HG03469 (cell line): ENCODE data around the gene CFAP77.

Experiments used
- ATAC-seq: cut with Tn5 transposase; IDR thresholded peaks from one replicate; pipeline ENCODE4 v1.9.1; 2021; ENCODE audit warnings: mild to moderate bottlenecking, moderate library complexity, moderate number of reproducible peaks; ENCODE audit not compliant: unreplicated experiment

Gene CFAP77

DNA sequence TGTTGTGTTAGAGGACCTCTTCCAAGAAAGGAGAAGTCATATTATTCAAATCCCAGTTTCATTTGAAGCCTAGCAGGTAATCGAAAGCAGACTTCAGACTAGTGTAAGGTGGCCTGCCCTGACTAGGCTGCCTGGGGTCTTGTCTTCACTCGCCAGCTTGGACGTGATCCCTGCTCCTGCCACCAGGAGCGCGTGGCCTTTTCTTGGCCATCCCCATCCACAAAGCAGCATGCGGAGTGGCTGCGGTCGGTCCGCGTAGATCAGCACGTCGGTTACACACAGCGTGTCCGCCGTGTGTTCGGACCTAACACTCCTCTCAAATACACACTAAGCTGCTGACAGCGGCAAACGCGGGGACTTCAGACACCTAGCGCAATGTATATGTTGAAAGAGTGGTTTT, 37.3 kb downstream of the CFAP77 start:
- ATAC-seq: no peak

DNA sequence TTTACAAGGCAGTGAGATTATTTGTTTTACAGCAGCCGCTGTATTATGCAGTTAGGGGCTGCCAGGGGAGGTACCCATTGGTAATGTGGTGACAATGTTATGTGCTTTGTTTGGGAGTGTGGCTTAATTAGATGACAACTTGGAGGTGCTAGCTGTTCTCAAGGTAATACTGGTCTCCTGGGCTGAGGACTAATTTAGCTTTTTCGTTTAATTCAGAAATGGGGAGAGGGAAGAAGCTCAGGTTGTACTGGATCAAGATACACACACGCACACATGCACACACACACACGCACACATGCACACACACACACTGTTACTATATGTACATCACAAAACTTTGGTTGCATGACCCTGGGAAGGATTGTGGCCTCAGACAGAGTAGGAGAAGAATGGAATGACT, 37.9 kb downstream of the CFAP77 start:
- ATAC-seq: no peak

DNA sequence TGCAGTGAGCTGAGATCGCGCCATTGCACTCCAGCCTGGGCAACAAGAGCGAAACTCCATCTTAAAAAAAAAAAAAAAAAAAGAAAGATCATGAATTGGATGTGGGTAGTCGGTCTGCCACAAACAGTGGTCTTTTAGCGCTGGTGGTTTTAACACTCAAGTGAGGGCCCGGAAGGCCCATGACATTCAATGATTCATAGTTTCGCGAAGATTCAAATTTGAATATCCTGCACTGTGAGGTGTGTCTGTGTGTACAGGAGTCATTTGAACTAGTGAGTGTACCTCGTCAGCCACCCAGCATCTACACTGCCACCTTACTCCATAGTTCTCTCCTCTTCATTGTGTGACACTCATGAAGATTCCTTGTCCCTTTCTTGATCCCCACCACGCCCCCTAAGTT, 41.3 kb downstream of the CFAP77 start:
- ATAC-seq: no peak

DNA sequence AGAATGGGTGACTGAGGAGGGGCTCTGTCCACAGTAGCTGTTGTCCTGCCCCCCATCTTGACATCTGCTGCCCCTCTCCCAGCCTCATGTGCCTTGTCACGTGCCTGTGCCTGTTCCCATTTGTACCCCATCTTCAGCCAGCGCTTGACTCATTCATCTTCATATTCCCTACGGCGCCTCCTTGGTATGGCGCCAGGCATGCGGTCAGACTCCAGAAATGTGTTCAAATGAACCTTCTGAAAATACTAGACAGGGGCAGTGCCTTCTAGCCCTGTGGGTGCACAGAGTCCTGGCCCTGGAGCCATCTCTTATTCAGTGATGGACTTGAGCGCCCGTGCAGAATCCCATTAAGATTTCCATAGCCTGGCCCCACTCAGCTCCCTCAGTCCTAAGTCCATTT, 46.2 kb downstream of the CFAP77 start:
- ATAC-seq: no peak

DNA sequence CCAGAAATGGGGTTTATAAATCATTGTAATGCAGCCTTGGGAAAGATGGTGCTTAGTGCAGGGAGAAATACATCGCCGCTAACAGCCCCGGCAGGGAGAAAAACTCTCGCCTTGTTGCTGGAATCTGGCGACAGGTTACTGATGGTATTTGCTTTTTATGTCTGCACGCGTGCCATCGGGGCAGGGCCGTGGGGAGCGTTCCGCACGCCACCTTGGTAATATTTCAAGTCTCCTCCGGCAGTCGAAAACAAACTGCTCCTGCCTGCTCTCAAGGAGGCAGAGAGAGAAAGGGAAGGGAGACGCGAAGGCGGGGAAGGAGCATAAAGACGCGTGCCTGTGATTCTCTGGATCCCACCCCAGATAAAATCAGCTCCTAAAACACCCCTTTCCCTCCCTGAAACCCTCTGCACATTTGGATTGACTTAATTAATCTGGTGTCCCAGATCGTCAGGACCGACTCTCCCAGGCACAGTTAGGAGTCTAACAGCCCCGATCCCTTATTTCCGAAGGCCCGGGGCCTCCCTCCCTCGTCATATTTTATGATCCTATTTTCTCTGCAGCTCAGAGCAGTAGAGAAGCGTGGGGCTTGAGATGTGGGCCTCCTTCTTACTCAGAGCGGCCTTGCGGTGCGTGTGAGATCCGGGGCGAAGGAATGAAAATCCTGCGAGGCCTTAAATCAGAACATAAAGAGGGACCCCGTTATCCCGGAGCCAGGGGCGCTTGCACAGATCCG, 47.7 kb downstream of the CFAP77 start:
- ATAC-seq: no peak

DNA sequence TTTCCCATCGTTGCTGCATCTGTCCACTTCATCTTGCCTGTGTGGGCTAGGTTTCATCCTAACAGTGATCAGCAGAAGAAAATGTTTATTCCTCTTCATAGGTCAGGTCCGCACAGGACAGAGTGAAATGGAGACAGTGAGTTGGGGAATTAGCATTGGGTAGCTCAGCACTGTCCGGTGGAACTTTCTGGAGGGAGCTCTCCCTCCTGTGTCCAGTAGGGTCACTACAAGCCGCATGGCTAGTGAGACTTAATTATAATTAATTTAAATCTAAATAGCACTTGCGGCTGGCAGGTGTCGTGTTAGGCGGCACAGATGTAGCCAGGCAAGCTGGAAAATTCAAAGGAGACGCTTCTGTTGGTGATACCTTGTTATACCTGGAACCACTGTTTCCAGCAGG, 48.4 kb downstream of the CFAP77 start:
- no peak for ATAC-seq

DNA sequence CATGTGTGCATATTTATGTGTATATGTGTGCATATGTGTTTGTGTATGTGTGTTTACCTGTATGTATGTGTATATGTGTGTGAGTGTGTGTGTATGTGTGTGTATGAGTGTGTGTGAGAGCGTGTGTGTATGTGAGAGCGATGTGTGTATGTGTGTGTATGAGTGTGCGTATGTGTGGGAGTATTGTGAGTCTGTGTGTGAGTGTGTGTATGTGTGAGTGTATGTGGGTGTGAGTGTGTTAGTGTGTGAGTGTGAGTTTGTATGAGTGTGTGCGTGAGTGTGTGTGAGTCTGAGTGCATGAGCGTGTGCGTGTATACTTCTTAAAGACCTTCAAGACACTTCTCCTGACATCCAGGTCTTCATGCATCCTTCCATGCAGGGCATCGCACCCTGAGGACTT, 49.6 kb downstream of the CFAP77 start:
- no peak for ATAC-seq

DNA sequence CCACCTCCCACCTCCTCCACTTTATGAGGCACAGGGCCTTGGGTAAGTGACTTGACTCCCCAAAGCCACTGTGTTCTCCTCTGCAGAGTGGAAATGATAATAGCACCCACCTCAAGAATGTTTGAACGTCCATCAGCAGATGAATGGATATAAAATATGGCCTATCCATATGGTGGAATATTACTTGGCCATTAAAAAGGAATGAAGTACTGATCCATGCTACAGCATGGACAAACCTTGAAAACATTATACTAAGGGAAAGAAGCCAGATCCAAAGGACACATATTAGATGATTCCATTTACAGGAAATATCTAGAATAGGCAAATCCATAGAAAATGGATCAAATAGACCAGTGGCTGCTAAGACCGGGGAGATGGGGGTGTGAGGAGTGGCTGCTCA, 50.2 kb downstream of the CFAP77 start:
- no peak for ATAC-seq

DNA sequence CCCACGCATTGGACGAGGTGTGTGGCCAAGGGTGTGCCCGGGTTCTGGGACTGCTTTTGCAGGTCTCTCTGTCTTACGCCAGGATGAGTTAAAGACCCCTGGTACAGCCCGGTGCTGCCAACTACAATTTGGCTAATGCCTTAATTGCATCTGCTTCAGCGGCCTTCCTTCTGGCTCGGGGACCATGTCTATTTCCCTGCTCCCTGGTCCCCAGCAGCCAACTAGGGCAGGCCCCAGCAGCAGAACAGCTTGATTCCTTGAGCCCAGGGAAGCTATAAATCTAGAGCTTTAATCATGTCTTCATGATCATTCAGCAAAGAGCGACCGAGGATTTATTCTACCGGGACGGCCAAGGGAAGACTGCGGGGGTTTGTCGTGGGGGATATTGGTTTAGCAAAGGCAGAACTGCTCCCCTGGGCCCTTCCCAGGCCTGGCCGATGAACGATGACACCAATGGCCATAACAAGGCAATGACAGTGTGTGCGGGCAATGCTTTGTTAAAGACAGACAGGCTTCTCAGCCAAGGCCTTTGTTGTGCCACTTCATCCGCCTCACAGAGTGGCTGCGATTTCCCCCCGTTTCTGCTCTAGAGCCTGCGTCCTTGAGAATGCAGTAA, 51.4 kb downstream of the CFAP77 start:
- ATAC-seq: no peak

DNA sequence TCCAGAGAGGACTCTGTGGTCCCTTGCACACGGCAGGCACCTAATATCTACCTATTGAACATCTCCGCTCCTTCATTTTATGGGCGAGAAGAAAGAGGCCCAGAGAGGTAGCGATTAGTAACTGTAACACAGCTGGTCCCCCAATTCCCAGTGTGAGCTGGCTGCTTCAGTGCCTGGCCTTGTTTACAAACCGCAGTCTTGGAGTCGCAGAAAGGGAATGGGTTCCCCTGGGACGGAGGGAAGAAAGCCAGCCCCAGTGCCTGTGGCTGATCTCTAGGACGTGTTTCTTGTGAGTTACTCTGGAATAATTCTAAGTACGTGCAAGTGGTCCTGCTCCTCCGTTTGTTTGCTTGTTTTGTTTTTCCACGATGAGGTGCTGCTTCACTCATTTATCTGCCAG, 52.0 kb downstream of the CFAP77 start:
- no peak for ATAC-seq

DNA sequence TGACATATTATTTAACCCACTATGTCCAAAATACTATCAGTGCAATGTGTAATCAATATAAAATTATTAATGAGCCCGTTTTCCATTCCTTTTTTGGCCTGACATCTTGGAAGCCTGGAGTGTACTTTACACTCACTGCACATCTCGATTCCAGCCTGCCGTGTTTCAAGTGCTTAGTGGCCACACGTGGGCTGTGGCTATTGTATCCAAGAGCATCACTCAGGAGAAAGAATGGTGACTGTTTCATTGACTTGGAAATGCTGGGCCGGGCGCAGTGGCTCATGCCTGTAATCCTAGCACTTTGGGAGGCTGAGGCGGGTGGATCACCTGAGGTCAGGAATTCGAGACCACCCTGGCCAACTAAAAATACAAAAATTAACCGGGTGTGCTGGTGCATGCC, 54.5 kb downstream of the CFAP77 start:
- no peak for ATAC-seq

DNA sequence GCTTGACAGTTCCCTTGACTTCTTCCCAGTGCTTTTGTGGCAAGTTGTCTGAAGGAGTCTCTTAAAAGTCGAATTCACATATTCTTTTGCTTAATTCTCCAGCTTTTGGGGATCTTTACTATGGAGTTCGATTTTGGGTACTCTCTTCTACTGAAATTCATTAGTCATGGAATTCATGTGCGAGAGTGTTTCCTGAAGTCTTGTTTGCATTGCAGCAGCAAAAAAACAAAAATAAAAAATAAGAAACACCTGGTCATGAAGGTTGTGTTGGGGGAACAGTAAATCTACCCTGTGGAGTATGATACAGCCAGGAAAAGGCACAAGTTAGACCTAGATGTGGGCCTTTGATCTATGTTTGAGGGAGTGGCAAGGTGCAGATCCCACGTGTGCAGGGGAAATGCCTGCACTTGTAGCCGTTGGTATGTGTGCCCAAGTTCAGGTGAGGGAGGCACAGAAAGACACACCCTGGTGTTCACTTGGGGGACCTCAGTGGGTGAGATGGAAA, 55.2 kb downstream of the CFAP77 start:
- no peak for ATAC-seq

DNA sequence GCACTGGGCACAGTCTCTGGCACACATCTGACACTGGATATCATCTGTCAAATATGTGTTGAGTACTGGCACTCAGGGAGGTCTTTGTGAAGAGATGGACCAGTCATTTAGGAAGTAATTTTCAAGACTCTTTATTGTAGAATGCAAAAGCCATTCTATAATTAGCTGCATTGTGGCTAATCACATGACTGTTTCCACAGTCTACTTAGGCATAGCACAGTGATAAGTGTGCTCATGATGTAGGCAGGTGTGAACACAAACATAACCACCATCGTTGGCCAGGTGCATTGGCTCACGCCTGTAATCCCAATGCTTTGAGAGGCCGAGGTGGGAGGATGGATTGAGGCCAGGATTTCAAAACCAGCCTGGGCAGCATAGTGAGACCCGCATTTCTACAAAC, 62.2 kb downstream of the CFAP77 start:
- ATAC-seq: no peak

DNA sequence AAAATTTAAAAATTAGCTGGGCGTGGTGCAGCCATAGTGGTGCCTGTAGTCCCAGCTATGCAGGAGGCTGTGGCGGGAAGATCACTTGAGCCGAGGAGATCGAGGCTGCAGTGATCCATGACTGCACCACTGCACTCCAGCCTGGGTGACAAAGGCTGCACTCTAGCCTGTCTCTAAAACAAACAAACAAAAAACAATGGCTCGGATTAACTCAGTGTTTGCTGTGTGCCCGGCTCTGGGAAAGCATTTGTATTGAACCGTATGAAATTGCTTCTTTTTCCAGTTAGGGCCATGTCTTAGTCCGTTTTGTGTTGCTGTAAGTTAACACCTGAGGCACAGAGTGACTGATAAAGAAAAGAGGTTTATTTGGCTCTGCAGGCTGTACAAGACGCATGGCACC, 62.6 kb downstream of the CFAP77 start:
- ATAC-seq: no peak

DNA sequence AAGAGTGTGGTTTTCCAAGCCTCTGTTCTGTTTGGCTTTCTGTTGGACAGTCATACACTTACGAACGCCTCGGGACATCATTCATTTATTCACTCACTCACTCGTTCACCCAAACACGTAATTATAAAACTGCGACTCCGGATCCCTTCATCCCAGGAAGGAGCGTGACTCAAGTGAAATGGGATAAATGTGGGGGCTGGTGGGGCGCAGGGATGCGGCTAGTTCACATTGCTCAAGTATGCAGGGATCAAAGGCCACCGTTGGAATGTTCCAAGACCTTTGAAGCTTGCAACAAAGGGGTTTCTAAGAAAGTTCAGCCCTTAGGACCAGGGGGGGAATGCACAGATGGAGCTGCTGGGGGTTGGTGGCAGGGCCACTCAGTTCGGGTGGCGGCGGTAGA, 64.2 kb downstream of the CFAP77 start:
- no peak for ATAC-seq

DNA sequence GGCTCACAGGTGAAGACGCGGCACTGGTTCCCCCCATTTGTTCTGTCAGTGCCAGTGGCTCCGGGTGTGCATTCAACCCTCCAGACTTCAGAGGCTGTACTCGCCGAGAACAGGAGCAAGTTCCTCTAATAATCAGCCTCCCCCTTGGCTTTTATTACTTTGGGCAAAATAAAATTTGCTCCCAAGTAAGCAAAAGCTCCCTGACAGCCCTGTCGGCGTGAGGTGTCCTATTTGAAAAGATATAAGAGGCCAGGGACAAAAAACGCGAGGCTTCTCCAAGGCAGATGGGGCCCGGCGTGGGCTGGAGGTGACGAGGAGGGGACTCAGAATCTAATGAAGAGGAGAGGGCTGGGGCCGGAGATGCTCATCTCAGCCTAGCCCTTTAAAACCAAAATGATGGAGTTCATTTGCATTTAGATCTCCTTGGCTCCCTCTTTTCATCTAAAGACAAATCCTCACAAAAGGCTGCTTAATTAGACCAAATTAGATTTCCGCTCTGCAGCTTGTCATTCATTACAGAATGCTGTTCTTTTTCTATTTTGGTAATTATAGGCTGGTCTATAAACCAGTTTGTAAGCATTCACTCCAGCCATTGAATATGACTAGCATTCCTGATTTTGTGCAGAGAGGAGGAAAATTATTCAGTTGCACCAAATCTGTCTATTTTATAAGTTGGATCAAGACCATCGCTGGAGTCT, 68.5 kb downstream of the CFAP77 start:
- no peak for ATAC-seq

DNA sequence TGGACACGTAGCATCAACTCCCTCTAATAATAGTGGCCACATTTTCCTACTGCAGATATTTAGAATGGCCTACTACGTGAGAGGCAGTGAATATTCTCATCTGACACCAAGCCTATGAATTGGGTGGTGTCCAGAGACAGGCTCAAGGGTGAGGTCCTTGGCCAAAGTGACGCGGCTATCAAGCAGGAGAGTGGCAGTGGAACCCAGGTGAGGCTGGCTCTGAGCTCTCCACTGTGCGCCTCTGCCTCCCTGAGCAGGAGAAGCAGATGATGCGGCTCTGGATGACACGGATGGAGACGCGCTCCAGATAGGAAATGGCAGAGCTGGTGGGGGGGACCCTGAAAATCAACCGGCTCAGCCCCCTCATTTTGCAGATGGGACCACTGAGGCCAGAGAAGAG, 69.7 kb downstream of the CFAP77 start:
- no peak for ATAC-seq

DNA sequence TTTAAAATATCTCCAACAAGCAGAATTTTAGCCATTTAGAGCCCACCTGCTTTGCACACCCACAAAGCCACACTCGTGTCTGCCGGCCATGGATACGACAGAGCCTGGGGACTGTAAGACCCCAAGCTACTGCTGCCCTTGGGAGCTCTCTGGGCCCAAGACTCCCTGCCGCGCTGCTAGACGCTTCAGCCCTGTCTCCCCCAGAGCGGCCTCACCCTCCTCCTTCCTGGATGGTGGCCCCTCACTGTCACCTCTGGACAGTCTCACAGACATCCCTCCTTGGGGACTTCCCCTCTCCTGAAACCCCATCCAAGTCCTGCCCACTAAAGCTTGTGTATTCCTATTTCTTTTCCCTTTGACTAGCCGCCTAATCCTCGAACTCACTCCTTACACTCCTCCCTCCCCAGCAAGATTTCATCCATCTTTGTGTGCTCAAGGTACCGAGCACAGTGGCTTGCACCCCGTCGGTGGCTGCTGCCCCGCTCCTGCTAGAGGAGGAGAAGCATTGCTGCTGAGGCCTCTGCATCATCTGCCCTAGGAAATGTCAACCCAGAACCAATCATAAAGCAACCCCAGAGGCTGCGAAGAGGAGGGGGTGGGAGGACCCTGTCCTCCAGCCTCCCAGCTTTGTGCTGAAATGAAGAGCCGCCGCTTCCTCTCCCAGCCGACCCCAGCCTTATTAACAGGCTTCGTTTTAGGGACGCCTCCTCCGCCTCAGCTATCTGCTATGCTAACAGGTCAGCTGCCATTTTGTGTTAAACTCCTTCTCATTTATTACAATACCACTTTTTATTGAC, 71.2 kb downstream of the CFAP77 start:
- ATAC-seq: no peak

DNA sequence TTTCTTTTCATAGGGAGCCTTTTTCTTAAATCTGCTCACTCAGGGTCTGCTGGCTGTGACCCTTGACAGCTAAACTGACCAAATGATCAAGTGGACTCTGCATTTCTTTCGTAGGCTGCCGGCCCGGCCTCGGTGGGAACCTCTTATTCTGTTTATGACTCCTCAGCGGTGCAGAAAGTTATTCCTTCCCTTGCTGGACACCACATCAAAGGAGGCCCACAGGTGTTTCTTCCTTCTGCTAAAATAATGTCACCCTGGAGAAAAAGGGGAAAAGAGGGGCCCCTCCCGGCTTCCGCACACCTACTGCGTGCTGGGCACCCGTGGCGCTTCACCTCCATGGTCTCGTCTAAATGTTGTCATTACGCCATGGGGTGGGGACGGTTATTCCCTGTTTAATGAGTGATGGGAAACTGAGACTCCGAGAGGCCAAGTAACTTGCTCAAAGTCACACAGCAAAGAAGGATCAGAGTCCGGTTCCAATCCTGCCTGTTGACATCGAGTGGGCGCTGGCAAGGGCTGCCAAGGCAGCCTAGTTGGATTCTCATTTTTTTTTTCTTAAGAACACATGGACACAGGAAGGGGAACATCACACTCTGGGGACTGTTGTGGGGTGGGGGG, 72.3 kb downstream of the CFAP77 start:
- ATAC-seq: no peak

DNA sequence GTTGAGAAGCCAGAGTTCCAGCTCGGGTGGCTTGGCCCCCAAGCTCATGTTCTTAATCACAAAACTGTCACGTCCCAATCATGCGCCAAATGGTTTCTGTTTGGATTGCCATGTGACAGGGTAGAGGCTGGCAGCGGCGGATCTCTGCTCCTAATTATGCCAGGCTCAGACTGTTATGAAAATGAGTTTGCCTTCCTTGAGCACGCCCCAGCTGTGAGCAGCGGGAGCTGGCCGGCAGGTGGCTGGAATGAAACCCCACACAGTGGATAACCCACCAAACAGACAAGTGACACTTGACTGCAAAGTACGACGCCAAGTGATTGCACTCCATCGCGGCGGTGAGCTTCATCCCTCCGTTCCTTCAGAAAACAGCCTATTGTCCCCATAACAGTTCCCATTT, 75.4 kb downstream of the CFAP77 start:
- ATAC-seq: no peak
